Naive thymus-derived CD8-positive, alpha-beta T cell (primary cell): Measurements from ENCODE around the gene HOXC13. TPM values are rescaled to one million over a fixed set of nuclear protein-coding genes. Genes with fewer than 3 reads are reported as not detected.

ENCODE experiments used
- microRNA-seq: library from miRNA; unstranded; fragments of <30 nt; microRNA quantifications from one replicate; pipeline ENCODE4 v1.2.0, GENCODE V29; 2022; ENCODE audit warnings: borderline microRNAs expressed
- polyA plus RNA-seq, 3 donors: library from polyadenylated mRNA; unstranded; fragments of 300-500 nt; fragmentation: Illumina TruSeq; gene quantifications; one replicate each; pipeline ENCODE4 v1.2.3, GENCODE V29; 2021
- total RNA-seq, 8 experiments: library from RNA in 2 of 8; stranded (reverse) in 2 of 8; gene quantifications; one replicate each; pipeline ENCODE4 v1.2.3 and lab custom pipeline; 2021 to 2026

Gene HOXC13
- total and polyA plus RNA-seq, 5 experiments from 2014 or later: not detected

Small RNA genes within 50 kb of the gene (microRNA-seq; reads per million reads assigned to microRNA genes)
- gene MIR196A2: not detected

Other genes with a start within 250 kb of the HOXC13 start
- gene CALCOCO1, start 211.4 kb upstream of the HOXC13 start, total RNA-seq: 100 to 1,000 TPM; 152 to 168 TPM
- 10 to 100 TPM; 52.3 to 55.5 (median 55.4) TPM for gene CALCOCO1, start 211.4 kb upstream of the HOXC13 start, polyA plus RNA-seq
- gene CISTR, start 186.9 kb upstream of the HOXC13 start, total RNA-seq: not detected
- gene CISTR, start 186.9 kb upstream of the HOXC13 start, polyA plus RNA-seq: not detected
- gene HOXC12, start 16.1 kb downstream of the HOXC13 start, total RNA-seq: not detected
- not detected for gene HOXC12, start 16.1 kb downstream of the HOXC13 start, polyA plus RNA-seq
- not detected for gene HOXC11, start 34.3 kb downstream of the HOXC13 start, total RNA-seq
- gene HOXC11, start 34.3 kb downstream of the HOXC13 start, polyA plus RNA-seq: not detected
- gene HOTAIR, start 36.1 kb downstream of the HOXC13 start, total RNA-seq: not detected
- not detected for gene HOTAIR, start 36.1 kb downstream of the HOXC13 start, polyA plus RNA-seq
- gene HOXC10, start 46.3 kb downstream of the HOXC13 start, total RNA-seq: not detected
- gene HOXC10, start 46.3 kb downstream of the HOXC13 start, polyA plus RNA-seq: not detected
- not detected for gene HOXC9, start 61.3 kb downstream of the HOXC13 start, total RNA-seq
- gene HOXC9, start 61.3 kb downstream of the HOXC13 start, polyA plus RNA-seq: not detected
- not detected for gene HOXC8, start 70.2 kb downstream of the HOXC13 start, total RNA-seq
- gene HOXC8, start 70.2 kb downstream of the HOXC13 start, polyA plus RNA-seq: not detected
- not detected for gene HOXC6, start 89.6 kb downstream of the HOXC13 start, total RNA-seq
- not detected for gene HOXC6, start 89.6 kb downstream of the HOXC13 start, polyA plus RNA-seq
- gene HOXC5, start 94.2 kb downstream of the HOXC13 start, total RNA-seq: not detected
- not detected for gene HOXC5, start 94.2 kb downstream of the HOXC13 start, polyA plus RNA-seq
- under 1 TPM; 0.63 to 0.65 TPM for gene HOXC4, start 115.0 kb downstream of the HOXC13 start, total RNA-seq
- gene HOXC4, start 115.0 kb downstream of the HOXC13 start, polyA plus RNA-seq: under 1 TPM in 2 of 3 donors, not detected in 1; 0.25 to 0.43 TPM